SK-N-MC (cell line): Measurements from ENCODE around the gene PFDN4.

Source experiments
- EZH2 ChIP-seq: fragments of 200-600 bp; sonication (generic); IDR thresholded peaks from one replicate; pipeline ENCODE4 v1.6.1; 2017; ENCODE audit warnings: antibody characterized with exemption
- POLR2AphosphoS5 ChIP-seq: IDR thresholded peaks from 2 replicates; pipeline ENCODE4 v1.6.1; 2012; ENCODE audit warnings: mild to moderate bottlenecking, low read depth, low read length, borderline replicate concordance

GRCh38 chr20:54256202-54256601 is 48.3 kb downstream of the PFDN4 start:
- no peak for TF ChIP-seq POLR2AphosphoS5
- TF ChIP-seq EZH2, result no peak
